HG02759 (cell line): ENCODE data around the gene MIA3.

Experiments used
- ATAC-seq: cut with Tn5 transposase; IDR thresholded peaks from one replicate; pipeline ENCODE4 v1.9.1; 2021; ENCODE audit warnings: mild to moderate bottlenecking, moderate library complexity; ENCODE audit not compliant: unreplicated experiment

MIA3 gene

DNA sequence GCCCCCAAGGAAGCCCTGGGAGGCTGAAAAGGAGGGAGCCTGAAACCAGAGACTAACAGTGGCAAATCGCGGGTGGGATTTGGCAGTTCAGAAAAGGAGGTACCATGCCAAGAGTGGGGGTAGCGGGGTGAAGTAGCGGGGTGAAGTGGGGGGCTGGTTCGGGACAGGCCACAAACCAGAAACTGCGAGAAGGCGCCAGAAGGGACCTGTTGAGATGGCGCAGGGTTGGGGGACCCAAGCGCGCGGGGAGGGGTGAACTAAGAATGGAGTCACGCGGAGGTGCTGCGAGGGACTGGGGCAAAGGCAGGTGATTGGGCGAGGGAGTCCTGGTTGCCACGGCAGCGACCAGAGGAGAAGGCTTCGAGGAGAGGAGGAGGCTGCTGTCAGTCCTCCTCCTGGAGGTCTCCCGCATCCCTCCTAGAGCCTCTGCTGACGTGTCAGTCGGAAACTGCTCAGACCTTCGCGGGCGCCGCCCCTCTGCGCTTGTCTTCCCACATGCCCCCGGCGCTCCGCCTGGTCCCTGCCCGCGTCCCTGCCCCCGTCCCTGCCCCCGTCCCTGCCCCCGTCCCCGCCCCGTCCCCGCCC, 438 bp upstream of the MIA3 start:
- peak; percentile 85 for ATAC-seq

DNA sequence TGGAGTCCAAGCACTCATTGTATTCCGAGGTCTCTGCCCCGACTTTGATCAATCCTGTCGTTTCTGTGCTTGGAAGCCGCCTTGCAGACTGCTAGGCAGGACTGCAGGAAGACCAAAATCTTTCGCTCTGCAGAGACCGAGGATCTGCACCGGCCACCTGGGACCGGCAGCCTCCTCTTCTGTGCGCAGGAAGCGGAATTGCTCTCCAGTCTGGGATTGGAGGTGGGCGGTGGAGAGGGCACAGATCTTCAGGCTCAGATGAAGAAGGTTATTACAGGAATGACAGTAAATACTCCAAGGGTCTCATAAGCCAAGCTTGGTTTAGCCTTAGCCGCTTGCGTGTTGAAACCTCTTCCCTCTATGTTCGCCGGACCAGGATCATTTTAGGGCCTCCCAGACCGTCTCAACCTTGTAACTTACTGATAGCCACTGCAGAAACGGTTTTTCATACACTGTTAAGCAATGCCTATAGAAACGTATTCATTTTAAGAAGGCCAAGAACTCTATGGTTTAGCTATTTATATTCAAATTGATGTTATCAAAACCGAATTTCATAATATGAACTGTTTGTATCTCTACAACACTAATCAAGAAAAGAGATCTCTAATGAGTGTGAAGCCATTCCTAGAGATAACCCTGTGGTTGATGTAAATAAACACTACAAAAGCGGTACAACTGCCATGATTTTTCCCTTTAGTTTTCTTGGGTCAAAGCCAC, 1.1 kb downstream of the MIA3 start:
- ATAC-seq: no peak

DNA sequence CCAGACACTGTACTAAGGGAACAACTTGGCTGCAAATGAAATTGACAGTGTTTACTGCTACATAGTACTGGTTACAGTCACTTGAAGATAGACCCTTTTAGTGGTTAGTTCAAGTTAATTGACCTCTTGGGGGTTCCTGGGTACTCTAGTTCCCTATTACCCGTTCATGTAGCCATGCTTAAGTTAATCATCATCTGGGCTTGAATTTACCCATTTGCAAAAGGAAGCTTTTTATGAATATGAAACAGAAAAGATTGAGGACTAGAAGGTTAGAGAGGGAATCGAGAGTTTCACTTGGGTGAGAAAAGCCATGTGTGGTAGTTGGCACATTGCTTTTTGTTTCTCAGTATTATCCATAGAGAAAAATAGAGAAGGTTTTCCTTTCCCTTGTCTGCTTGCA, 2.7 kb downstream of the MIA3 start:
- no peak for ATAC-seq

DNA sequence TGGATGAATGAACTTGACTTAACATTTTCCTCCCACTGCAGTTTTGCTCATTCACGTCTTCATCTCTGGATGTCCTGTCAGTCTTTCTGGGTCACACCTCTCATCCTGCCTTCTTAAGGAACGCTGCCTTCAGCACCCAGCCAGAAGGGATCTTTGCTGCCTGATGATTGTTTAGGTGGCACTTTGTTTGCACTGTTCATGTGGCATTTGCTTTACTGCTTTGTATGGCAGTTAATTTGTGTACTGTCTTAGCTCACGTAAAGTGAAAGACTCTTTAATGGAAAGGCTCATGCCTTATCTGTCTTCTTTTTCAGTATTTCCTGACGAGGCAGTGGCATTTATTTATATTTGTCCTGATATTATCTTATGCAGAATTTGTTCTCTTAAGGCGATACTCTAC, 4.9 kb downstream of the MIA3 start:
- no peak for ATAC-seq

DNA sequence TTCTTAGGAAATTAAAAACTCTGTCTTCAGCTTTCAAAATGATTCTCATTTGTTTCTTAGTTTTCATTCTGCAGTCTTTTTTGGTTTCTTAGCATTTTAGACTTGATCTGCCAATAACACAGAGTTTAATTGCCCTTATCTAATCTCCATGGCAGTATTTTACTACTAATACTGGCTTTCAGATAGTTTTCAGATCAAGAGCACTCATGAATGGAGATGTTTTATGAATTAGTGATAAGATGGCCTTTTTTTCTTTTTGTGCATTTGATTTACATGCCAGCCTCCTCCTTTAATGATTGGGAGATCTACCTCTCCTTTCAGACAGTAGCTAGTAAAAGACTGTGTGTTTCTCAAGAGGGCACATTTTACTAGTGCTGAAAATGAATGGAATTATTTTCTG, 5.6 kb downstream of the MIA3 start:
- no peak for ATAC-seq

DNA sequence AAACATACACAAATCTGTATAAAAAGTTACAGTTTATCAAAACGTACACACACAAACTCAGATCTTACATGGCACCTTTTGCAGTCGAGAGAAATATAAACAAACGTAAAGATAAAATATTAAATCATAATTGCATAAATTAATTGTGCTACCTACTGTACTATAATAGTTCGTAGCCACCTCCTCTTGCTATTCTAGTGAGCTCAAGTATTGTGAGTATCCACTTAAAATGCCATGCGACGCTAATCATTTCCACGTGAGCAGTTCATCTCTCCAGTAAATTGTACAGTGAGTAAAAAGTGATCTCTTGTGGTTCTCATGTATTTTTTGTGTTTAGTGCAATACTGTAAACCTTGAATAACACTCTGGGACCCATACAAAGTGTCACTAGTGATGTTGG, 6.3 kb downstream of the MIA3 start:
- no peak for ATAC-seq

DNA sequence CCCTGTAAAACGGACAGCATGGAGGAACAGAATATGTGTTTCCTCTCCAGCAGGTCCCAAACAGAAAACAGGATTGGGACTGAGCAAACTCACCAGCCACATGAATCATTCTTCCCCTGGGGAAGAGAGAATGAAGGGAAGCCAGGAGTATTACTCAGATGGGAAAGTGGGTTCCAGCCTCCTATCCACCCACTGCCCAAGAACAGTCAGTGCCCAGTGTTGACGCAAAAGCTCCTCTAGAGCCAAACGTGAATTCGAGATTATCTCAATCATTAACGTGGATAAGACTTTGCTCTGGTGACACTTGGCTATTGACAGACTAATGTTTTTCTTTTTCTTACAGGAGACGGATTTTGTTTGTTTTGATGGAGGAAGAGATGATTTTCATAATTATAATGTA, 9.3 kb downstream of the MIA3 start:
- no peak for ATAC-seq

DNA sequence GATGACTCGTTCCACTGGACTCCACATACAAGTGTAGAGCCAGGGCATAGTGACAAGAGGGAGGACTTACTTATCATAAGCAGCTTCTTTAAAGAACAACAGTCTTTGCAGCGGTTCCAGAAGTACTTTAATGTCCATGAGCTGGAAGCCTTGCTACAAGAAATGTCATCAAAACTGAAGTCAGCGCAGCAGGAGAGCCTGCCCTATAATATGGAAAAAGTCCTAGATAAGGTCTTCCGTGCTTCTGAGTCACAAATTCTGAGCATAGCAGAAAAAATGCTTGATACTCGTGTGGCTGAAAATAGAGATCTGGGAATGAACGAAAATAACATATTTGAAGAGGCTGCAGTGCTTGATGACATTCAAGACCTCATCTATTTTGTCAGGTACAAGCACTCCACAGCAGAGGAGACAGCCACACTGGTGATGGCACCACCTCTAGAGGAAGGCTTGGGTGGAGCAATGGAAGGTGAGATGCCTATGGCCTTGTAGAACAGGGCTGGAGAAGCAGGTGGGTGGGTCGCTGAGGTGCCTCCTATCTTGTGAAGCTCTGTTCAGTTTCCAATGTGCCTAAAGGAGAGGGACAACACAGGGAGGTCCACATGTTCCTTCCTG, 12.1 kb downstream of the MIA3 start:
- no peak for ATAC-seq

DNA sequence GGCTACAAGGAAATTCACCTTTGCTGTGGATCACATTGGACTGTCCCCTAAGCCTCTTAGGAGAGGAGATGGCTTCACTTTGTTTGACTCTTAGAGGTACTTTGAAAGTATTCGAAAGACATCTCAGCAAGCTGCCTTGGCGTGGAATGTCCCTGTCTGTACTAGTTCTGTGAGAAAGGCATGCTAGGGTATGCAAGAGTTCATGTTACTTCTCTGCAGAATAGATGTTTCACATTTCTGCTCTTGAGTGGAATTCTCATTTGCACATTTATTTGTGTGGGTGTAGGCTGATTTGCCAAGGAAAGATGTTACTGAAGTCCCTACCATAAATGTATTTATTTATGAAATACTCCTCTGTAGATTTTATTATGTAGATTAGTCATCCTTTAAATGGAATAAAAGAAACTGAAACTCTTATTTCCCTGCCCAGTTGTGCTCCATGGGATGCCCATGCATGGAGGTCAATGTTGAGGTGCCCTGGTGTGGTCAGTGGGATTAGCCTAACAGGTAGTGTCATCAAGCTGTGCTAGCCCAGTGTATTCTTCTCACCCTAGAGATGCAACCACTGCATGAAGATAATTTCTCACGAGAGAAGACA, 13.8 kb downstream of the MIA3 start:
- ATAC-seq: no peak

DNA sequence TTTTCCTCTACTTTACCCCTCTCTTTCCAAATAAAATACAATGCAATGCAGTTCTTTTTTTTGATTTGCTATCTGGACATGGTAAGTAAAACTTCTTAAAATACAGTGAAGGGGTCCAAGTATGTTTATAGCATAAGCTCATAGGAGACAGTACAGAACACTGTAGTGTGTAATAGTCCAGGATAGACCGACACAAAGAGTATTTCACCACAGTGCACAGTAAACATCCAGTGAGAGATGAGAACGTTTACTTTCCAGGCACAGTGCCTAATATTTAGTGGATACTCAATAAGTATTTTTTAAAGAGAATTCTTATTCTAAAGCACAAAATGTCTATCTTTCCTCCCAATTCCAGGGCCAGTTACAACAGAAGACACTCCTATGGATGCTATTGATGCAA, 14.9 kb downstream of the MIA3 start:
- ATAC-seq: no peak

DNA sequence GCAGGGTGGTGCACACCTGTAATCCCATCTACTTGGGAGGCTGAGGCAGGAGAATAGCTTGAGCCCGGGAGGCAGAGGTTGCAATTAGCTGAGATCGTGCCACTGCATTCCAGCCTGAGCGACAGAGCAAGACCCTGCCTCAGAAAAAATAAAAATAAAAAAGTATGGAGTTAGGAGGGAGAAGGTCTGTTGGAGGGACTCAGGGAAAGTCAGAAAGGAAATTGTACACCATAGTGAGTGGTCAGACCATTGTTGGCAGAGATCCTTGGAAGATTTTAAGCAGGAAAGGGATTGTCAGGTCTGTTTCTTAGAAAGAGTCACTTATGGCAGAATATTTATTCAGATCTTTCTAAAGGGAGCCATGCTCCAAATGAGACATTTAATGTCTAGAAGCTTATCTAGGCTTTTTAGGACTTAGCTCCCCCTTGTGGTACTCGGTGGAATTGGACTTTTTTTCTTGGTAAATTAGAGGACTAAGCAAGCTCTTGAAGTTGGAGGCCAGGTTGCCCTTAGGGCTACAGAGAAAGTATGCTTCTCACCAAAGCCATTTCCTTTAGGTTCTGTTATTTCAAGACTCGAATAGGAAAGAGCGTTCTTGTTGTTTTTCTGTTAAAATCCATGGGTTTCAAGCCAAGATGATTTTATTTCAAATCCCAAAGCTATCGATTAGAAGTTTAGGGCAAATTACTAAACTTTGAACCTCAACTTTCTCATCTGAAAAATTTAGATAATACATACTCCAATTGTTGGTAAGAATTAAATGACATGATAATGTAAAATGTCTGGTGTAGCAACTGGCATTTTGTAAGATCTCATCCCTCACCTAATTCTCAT, 16.5 kb downstream of the MIA3 start:
- peak; percentile 88 for ATAC-seq

DNA sequence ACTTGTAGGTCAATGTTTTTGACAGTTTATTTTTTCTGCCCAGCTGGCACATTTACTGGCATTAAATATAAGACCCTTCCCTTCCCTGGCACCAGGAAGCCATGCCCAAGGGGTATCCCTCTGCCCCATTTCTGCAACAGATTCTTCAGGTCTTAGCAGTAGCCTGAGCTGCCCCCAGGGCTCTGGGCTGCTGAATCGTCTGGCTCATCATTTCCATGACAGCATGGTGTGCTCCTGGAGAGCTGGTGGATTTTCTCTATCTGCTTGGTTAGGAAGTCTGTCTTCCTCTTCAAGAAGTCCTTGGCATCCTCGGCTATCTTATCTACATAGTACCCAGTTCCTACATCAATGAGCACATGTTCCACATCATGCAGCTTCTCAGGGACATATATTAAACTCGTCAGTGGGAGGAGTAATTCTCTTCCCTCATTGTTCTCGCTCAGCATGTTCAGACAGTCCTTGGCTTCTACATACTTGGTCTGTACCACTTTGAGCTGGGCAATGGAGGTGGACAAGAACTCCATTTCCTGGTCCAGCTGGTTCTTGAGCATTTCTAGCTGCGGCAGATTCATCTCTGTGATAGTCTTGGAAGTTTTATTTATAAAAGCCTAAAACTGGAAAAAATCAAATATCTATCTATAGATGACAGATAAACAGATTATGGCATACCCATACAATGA, 23.5 kb downstream of the MIA3 start:
- ATAC-seq: no peak

DNA sequence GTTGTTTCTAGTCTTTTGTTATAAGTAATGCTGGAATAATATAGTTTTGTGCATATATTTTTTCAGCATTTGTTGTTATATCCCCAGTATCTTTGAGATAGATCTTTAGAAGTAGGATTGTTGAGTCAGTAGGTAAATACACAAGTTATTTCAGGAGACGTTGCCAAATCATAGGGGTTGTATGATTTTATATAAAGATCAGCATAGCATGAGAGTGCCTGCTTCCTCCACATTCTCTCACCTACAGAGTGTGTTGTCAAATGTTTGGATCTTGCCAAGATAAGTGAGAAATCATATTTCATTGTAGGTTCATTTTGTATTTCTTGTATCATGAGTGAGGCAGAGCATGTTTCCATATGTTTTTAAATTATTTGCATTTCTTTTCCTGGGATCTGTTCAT, 24.6 kb downstream of the MIA3 start:
- no peak for ATAC-seq

DNA sequence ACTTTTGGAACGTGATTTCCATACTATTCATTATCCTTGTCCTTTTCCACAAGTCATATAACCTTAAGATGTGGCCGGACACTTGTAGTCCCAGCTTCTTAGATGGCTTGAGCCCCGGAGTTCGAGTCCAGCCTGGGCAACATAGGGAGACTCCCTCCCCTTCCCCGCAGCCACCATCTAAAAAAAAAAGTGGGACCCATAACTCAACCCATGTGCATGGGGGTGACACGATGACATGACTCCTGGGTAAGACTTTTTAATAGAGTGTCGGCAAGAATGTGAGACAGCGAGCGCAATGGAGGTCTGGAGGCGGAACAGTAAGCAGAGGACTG, 25.7 kb downstream of the MIA3 start:
- peak; percentile 29 for ATAC-seq

DNA sequence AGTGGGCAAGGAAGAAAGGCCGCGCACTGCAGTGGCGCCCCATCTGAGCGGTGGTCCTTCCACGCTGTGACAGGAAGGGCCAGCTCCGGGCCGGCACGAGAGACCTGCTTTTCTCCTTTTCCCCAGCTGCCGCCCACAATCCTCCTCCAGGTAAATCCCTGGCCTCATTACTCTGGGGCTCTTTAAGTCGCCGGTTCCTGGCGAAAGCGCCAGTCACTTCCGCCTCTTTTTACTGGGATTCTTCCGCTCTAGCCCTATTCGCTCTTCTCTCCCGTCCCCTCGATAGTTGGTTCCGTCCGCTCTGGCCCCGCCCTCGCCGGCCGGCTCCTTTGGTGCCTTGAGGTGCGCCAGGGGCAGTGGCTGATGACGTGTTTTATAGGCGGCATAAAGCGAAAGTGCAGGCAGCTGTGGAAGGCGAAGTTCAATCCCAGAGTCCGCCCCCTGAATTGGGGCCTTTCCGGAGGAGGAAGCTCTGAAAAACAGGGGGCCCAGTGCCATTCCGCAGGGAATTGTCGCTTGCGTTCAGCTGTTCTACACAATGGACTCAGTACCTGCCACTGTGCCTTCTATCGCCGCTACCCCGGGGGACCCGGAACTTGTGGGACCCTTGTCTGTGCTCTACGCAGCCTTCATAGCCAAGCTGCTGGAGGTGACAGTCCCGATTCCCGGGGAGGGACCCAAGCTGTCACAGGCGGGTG, 26.2 kb downstream of the MIA3 start:
- peak; percentile 97 for ATAC-seq

DNA sequence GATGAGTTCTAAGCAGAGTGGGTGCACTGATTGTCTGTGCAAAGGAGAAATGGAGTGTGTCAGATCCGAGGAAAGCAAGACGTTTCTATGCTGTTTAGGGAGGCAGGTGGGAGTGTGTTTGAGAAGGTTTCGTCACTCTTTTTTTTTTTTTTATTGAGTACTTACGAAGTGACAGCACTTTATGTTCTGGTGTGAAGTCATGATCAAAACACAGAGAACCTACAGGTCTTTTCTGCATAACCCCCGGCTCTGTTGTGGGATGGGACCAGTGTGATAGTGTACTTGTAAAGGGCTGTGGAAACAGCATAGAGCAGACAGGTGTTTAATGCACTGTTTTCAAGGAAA, 26.7 kb downstream of the MIA3 start:
- ATAC-seq: no peak

DNA sequence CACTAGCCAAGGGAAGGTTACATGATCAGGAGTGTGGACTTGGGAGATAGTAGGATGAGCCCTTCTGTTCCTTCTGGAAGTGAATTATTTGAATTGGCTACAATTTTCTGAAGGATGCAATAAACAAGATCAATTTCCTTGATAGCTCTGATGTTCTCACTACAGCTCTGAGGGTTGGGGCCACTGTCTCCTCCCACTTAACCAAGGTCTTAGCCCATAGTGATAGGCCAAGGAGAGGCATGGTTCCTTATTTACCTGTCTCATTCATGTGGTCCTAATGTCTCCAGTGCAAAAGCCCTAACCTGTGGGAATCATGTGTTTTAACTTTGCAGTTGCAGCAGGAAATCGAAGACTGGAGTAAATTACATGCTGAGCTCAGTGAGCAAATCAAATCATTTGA, 34.8 kb downstream of the MIA3 start:
- ATAC-seq: no peak

DNA sequence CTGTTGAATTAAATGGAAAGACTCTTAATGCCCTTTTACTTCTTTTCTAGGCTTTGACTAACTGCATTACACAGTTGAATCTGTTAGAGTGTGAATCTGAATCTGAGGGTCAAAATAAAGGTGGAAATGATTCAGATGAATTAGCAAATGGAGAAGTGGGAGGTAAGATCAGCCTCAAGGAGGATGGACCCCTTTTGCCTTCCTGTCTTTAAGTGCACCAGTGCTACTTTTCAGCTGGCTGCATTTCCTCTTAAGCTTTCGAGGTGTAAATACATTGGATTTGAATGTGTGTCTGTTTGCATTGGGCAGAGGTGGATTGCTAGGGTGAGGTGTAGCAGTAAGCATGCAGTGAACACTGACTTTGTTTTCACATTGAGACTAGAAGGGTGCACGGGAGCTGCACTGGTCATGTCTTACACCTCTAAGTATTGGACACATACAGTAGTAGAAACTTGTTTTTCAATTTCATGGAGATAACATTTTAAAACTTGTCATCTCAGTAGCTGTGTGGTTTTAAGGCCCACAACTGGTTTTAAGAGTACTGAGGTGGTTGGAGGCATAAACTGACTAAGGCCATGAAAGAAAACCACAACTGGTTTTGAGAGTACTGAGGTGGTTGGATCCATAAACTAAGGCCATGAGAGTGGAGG, 35.4 kb downstream of the MIA3 start:
- ATAC-seq: peak; percentile 72

DNA sequence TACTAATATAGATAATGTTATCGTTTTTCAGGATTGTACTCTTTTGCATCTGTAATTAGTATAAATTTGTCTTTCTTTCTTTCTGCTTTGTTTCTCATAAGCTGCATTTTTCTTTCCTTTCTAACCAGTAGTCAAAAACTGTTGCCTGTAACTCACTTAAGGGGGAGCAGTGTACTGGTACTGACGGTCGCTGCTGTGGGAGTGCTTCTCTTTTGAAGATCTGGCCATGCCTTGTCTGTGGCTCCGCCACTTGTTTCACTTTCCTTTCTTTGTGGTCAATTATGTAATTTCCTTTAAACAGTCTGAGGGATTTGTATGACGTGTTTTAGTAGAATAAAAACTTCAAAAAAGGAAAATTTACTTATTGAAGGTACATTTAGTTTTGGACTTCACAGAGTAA, 37.0 kb downstream of the MIA3 start:
- ATAC-seq: peak; percentile 94
